ENCODE data around the gene NMT2. TPM values are rescaled to one million over a fixed set of nuclear protein-coding genes. Genes with fewer than 3 reads are reported as not detected.

The NMT2 gene
- total and polyA plus RNA-seq, 4 donors: 9.6 to 19.1 (median 17.0) TPM

GRCh38 chr10:15137036-15137359 lies 31.5 kb downstream of the NMT2 start:
- peaks cover 0 to 5% (median 2%) of the 10 kb centered on the region in 4 donors for H3K4me1 ChIP-seq (ENCODE audit: control insufficient read depth in 4 of 4, insufficient read depth in 4 of 4, low read length in 3 of 4)
- no peak overlapping the region for H3K27ac ChIP-seq (ENCODE audit: low read depth in 1 of 2, low read length in 2 of 2)
- TF ChIP-seq RAD21 (IDR thresholded peaks at IDR 0.05) (peak in 1 of 2 donors; percentile 16), RXRA (IDR thresholded peaks at IDR 0.05) (peak in 1 of 2 donors; percentile 71), HNF4G (IDR thresholded peaks at IDR 0.05) (peak; percentile 58), FOXA2 (IDR thresholded peaks at IDR 0.05) (no peak), GABPA (IDR thresholded peaks at IDR 0.05 in 1 of 2, conservative IDR thresholded peaks at IDR 0.05 in 1 of 2) (peak in 1 of 2 donors; percentile 20), HNF4A (conservative IDR thresholded peaks at IDR 0.05) (peak; percentile 75 to 94), SP1 (IDR thresholded peaks at IDR 0.05) (peak; percentile 9), JUND (IDR thresholded peaks at IDR 0.05) (peak in 1 of 2 donors; percentile 83), NR2F2 (IDR thresholded peaks at IDR 0.05) (no peak), REST (IDR thresholded peaks at IDR 0.05) (peak; percentile 39), ZBTB33 (IDR thresholded peaks at IDR 0.05) (peak; percentile 31), EGR1 (IDR thresholded peaks at IDR 0.05; ENCODE audit: low read depth in 2 of 2) (no peak), YY1 (IDR thresholded peaks at IDR 0.05) (peak; percentile 68)
- no peaks in the 10 kb centered on the region for H3K27me3 ChIP-seq (ENCODE audit: control insufficient read depth in 4 of 4, insufficient read depth in 4 of 4, low read length in 3 of 4)
- H3K9ac ChIP-seq (ENCODE audit: low read depth in 1 of 2, low read length in 2 of 2): no peak overlapping the region
- DNase-seq (ENCODE audit: low spot score): no peak
- H3K4me3 ChIP-seq (ENCODE audit: low read depth in 1 of 3, low read length in 3 of 3): no peak overlapping the region
- WGBS: 36% methylated on average over 4 of the region's 4 CpGs
- peaks cover 10 to 29% (median 18%) of the 10 kb centered on the region in 4 donors for H3K36me3 ChIP-seq (ENCODE audit: control insufficient read depth in 4 of 4, insufficient read depth in 3 of 4, low read depth in 1 of 4, low read length in 3 of 4)
- no peaks in the 10 kb centered on the region for H3K9me3 ChIP-seq (ENCODE audit: control insufficient read depth in 4 of 4, low read length in 3 of 4)

- Histone ChIP-seq H3K27me3 (ENCODE audit: control insufficient read depth in 4 of 4, insufficient read depth in 4 of 4, low read length in 3 of 4) (no peaks in the 10 kb centered on the region), H3K36me3 (ENCODE audit: control insufficient read depth in 4 of 4, insufficient read depth in 3 of 4, low read depth in 1 of 4, low read length in 3 of 4) (peaks cover 10 to 30% (median 18%) of the 10 kb centered on the region in 4 donors), H3K4me1 (ENCODE audit: control insufficient read depth in 4 of 4, insufficient read depth in 4 of 4, low read length in 3 of 4) (peaks cover 0 to 5% (median 2%) of the 10 kb centered on the region in 4 donors), H3K9me3 (ENCODE audit: control insufficient read depth in 4 of 4, low read length in 3 of 4) (no peaks in the 10 kb centered on the region), H3K27ac (ENCODE audit: low read depth in 1 of 2, low read length in 2 of 2) (no peak overlapping the region), H3K9ac (ENCODE audit: low read depth in 1 of 2, low read length in 2 of 2) (no peak overlapping the region), H3K4me3 (ENCODE audit: low read depth in 1 of 3, low read length in 3 of 3) (no peak overlapping the region)
- no peak for DNase-seq (ENCODE audit: low spot score)
- 90% methylated on average over 11 of the region's 11 CpGs for WGBS
- TF ChIP-seq EGR1 (IDR thresholded peaks at IDR 0.05; ENCODE audit: low read depth in 2 of 2) (no peak), RXRA (IDR thresholded peaks at IDR 0.05) (no peak), REST (IDR thresholded peaks at IDR 0.05) (no peak), CTCF (IDR thresholded peaks at IDR 0.05; ENCODE audit: low read depth, low read length, missing input control) (no peak), RAD21 (IDR thresholded peaks at IDR 0.05) (no peak), GABPA (IDR thresholded peaks at IDR 0.05 in 1 of 2, conservative IDR thresholded peaks at IDR 0.05 in 1 of 2) (no peak), NR2F2 (IDR thresholded peaks at IDR 0.05) (no peak), TAF1 (conservative IDR thresholded peaks at IDR 0.05) (no peak), FOXA2 (IDR thresholded peaks at IDR 0.05) (no peak), SP1 (IDR thresholded peaks at IDR 0.05) (no peak), FOXA1 (IDR thresholded peaks at IDR 0.05) (no peak), HNF4G (IDR thresholded peaks at IDR 0.05) (no peak), HNF4A (conservative IDR thresholded peaks at IDR 0.05) (no peak), ZBTB33 (IDR thresholded peaks at IDR 0.05) (no peak)
Observed at GRCh38 chr10:15136129-15137035, 32.1 kb downstream of the NMT2 start.
